ENCODE measurements around the gene SCAMP3. TPM values are rescaled to one million over a fixed set of nuclear protein-coding genes. Genes with fewer than 3 reads are reported as not detected.

The SCAMP3 gene
- total RNA-seq, 1 donor from 2014 or later = 19.2 TPM

DNA sequence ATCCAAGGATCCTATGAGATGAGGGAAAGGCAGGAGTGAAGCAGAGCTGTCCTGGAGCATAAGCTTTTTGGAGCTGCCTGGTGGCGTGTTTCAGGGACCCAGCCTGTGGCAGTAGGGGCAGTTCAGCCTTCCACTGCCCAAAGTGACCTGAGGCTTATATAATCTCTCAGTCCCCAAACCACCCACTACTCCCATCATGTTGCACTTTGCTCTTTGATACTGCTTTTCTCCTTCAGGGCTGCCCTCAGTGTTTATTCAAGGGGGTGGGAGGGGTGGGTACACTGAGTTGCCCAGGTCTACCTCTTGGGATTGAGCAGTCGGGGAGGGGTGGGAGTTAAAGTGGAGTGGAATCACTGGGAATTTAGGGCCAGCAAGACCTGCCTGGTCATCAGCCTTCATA, 24.4 kb upstream of the SCAMP3 start:
- FAIRE-seq (no peak), DNase-seq (ENCODE audit: low spot score in 2 of 2) (no peak)

DNA sequence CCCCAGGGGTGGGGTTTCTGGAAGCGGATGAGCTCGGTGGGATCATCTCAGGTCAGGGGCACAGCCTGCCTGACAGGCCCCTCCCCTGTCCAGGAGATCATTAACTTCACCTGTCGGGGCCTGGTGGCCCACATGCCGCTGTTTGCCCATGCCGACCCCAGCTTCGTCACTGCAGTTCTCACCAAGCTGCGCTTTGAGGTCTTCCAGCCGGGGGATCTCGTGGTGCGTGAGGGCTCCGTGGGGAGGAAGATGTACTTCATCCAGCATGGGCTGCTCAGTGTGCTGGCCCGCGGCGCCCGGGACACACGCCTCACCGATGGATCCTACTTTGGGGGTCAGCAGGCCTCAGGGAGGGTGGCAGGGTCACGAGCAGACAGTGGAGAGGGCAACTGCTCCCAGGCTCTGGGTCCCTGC, 23.5 kb upstream of the SCAMP3 start:
- FAIRE-seq (no peak), DNase-seq (ENCODE audit: low spot score in 2 of 2) (no peak)

DNA sequence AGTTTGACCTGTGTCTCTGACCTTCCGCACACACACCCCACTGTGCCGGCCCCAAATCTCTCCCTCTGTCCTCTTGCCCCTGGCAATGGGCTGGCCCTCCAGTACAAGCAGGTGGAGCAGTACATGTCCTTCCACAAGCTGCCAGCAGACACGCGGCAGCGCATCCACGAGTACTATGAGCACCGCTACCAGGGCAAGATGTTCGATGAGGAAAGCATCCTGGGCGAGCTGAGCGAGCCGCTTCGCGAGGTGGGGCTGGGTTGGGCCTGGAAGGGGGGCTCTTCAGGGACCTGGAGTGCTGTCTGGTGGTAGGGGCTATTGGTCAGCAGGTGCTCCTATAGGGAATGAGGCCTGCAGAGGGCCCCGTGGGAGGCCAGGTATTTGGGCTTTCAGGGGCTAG, 22.9 kb upstream of the SCAMP3 start:
- FAIRE-seq = no peak

DNA sequence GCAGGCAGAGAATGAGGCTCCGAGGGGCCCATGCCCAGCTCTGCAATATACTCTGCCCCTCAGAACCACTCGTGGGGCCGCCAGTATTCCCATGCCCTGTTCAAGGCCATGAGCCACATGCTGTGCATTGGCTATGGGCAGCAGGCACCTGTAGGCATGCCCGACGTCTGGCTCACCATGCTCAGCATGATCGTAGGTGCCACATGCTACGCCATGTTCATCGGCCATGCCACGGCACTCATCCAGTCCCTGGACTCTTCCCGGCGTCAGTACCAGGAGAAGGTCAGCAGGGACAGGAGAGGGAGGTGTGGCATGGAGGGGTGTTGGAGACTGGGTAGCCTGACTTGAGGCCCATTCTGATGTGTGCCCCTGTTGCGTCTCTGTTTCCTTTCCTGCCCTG, 22.3 kb upstream of the SCAMP3 start:
- no peak for FAIRE-seq
- DNase-seq (ENCODE audit: low spot score in 2 of 2) = no peak

More for the DNA sequence above, 22.9 kb upstream of the SCAMP3 start:
- DNase-seq (ENCODE audit: low spot score in 2 of 2) = no peak

DNA sequence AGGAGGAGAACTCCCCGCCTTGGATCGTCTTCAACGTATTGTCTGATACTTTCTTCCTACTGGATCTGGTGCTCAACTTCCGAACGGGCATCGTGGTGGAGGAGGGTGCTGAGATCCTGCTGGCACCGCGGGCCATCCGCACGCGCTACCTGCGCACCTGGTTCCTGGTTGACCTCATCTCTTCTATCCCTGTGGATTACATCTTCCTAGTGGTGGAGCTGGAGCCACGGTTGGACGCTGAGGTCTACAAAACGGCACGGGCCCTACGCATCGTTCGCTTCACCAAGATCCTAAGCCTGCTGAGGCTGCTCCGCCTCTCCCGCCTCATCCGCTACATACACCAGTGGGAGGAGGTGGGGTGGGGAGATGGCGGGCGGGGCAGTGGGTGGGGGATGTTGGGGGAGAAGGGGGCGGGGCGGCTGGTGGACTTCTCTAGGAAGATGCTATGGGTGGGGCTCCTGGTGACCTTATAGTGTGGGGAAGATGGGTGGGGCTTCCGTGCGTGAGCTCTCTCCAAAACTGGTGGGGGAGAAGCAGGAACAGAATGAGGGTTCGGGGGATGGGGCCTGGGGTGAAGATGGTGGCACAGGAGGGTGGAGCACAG, 20.4 kb upstream of the SCAMP3 start:
- DNase-seq (ENCODE audit: low spot score in 2 of 2) (no peak), FAIRE-seq (no peak)

DNA sequence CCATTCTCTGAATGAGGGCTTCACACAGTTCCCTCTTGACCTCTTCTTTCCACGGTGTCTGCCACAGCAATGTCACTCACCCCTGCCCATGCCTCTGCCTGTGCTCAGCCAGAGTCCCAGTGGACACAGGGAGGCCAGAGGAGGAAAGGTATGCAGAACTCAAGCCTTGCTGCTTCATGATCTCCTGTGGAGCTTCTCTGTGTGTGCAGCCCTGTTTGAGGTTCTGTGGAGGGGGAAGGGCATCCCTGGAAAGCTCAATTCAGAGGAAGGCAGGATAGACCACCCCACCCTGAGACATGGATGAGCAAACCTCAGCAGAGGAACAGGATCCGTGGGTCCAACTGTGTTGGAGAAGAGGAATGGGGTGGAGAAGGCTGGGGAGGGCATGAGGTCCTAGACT, 17.1 kb upstream of the SCAMP3 start:
- no peak for DNase-seq (ENCODE audit: low spot score in 2 of 2)
- FAIRE-seq = no peak

DNA sequence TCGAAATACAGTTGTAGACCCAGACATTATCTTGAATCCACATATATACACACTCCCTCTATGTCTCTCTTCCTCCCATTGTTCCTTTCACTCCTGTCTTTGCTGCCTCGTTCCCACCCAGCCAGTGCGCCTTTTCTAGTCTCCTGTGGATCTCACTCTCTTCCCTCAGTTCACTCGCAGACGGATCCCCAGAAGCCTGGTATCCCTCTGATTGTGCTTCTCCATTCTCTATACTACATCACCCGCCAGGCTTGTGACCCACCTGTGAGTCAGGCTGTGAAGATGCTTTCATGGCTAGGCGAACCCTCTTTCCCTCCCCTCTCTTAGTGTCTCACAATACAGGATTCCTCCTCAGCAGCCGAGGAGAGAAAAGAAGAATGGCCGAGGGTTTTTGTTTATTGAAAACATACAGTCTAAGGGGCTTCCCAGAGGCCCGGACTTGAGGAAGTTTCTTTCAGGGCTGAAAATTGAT, 16.6 kb upstream of the SCAMP3 start:
- no peak for FAIRE-seq
- DNase-seq (ENCODE audit: low spot score in 2 of 2) = no peak

DNA sequence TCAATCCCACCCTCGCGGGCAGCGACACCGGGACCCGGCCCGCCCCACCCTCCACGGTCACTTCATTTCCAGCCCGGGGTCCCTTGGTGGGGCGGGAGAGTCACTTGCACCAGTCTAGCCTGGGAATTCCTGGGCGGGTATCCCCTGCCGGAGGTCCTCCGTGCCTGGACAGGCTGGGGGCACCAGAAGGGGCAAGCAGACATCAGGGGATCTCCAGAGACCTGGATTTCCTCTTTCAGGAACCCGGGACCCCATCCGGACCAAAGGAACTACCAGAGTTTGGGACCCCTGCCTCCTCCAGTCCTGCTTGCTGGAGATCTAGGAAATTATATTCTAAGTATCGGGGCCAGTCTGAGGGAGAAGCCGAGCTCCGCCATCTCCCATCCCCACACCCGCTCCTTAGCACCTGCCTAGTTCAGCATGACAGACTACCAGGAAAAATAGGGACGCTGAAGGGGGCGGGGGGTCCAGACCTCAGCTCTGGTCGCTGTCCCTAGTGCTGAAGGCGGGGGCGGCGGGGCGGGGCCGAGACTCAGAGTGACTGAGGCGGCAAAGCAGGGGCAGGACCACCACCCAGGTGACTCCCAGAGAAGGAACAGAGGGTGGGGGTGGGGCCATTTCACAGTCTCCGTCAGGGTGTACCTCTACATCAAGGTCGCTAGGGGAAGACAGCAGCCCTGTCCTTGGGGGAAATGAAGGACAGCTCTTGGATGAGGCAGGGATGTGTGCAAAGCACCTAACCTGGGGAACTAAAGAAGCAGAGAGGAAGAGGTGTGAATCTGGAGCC, 15.9 kb upstream of the SCAMP3 start:
- DNase-seq (ENCODE audit: low spot score in 2 of 2) (peak in 1 of 2 donors; percentile 35), FAIRE-seq (no peak)

DNA sequence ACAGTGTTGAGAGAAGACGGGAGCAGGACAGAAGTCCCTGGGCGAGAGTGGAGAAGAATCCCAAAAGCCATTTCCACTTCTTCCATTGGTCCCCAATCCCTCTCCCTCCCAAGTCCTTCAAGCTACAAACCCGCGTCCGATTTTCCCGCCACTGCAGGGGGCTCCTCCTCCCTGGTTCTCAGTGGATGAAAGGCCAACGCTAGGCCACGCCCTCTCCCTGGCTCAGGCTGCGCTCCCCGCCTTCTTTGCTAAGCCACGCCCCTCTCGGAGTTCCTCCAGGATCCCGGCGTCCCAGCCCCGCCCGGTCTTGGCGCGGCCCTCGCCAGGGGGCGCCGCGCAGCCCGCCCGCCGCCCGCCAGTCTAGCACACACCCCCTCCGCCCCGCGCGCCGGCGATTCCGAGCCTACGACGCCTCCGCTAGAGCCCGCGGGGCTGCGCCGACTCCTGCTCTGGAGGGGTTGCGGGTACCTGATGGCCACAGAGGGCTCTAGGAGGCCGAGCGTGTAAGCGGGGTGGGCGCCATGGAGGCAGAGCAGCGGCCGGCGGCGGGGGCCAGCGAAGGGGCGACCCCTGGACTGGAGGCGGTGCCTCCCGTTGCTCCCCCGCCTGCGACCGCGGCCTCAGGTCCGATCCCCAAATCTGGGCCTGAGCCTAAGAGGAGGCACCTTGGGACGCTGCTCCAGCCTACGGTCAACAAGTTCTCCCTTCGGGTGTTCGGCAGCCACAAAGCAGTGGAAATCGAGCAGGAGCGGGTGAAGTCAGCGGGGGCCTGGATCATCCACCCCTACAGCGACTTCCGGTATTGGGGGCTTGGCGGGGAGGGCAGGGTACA, 15.1 kb upstream of the SCAMP3 start, which contains the start of gene HCN3:
Gene HCN3, plus strand, starts transcription at position 394 of the 832 bp plus-strand sequence. Its CDS starts 128 bp downstream, at position 522.
- FAIRE-seq (no peak), DNase-seq (ENCODE audit: low spot score in 2 of 2) (peak; percentile 98 to 100)

DNA sequence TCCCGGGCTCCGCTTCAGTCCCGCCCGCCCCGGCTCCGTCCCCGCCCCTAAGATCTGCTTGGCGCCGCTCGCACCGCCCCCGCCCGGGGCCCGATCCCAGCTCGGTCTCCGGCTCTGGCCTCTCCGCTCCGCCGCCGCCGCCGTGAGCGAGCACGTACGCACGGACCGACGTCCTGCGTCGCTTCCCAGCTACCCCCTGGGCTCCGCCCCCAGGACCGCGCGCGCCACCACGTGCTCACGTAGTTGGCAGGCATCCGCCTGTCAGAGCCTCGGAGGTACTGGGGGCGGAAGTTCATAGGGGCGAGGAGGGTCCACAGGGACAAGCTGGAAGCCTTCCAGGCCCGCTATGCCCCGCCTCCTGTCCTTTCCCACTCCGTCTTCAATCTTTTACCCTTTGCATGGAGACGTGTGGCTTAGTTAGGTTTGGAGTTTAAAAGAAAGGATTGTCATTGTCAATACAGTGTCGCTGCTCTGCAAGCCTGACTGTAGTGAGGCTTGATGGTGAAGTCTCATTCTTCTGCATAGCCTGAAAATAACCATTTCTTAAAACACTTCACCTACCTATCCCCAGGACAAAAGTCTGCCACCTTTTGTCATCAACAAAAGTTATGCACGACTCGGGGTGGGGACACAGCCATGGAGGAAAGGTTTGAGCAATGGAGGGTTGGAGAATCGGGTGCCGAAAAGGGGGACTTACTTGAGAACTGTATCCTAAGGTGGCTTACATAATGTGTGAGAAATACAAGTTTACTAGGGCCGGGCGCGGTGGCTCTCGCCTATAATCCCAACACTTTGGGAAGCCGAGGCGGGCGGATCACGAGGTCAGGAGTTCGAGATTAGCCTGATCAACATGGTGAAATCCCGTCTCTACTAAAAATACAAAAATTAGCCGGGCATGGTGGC, 11.4 kb upstream of the SCAMP3 start, which contains the start of gene CLK2:
Gene CLK2, minus strand, starts transcription at position 162 of the 903 bp plus-strand sequence. CDS start 2,527 bp downstream, outside the sequence.
- FAIRE-seq (no peak), DNase-seq (ENCODE audit: low spot score in 2 of 2) (peak; percentile 95 to 96)

DNA sequence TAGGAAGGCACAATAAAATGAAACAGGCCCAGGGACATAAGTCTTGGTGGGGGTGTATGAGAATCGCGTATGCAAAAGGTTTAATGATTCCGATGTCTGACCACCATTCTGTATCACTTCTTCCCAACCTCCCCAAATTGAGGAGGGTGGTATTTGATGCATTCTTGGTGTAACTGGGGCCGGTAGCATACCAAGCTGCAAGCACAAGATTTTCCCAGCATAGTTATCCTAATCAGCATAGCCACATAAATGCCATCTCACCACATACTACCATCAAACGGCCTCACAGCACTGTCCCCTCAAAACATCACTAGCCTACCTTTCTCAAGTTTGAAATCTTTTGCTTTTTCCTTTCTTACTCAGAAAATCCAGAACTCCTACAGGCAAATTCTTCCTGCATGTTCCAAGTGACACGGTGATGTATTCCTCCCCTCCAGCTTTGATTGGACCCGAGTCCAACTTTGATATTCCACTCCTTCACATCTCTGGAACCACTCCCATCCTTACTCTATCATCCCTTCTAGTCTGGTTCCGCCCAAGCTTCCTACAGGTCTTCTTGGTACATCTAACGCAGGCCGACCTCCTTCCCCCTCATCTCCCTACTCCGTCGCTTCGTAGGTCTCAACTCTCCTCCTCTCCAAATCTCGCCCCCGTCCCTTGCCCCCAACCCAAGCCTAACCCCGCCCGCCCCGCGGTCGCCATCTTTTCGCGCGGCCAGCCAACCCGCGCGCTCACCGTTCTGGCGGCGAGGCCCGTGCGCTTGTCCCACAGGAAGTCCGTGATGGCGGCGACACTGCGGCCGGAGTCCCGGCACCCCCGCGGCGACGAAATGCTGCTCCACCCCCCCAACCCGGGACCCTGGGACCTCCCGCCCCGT, 10.5 kb upstream of the SCAMP3 start:
- no peak for FAIRE-seq
- no peak for DNase-seq (ENCODE audit: low spot score in 2 of 2)

DNA sequence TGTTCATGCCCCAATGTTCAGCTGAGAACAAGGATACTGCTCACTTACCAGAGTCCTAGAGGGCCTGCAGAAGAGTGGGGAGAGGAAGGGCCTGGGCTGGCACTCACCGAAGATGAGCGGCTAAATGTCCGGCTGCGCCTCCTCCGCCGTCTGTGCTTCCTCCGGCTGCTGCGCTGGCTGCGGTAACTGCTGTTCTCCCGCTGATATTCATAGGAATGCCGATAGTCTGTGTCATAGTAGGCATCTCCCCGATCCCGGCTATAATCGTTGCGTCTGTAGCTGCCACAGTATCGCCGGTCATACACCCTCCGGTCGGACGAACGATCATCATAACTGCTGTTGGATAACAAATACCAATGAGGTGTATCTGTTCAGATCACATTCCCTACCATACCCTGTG, 7.2 kb upstream of the SCAMP3 start:
- no peak for FAIRE-seq
- DNase-seq (ENCODE audit: low spot score in 2 of 2) = no peak

DNA sequence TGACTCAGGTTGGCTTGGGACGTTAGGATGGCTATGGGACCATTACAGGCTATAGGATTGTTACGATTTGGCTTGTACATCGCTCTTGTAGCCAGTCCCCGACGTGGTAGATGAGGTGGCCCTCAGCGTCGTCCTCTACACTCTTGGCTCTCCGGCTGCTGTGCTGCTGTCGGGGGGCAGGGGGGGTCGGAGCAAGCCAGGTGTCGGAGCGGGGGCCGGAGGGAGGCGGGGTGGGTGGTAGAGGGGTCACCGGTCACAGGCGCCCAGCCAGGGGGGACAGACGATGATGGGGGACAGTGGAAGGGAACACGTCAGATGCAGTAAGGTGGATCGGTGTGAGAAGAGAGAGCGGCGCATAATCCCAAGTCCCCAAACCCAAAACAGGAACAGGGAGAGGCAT, 6.5 kb upstream of the SCAMP3 start:
- FAIRE-seq (no peak), DNase-seq (ENCODE audit: low spot score in 2 of 2) (no peak)

DNA sequence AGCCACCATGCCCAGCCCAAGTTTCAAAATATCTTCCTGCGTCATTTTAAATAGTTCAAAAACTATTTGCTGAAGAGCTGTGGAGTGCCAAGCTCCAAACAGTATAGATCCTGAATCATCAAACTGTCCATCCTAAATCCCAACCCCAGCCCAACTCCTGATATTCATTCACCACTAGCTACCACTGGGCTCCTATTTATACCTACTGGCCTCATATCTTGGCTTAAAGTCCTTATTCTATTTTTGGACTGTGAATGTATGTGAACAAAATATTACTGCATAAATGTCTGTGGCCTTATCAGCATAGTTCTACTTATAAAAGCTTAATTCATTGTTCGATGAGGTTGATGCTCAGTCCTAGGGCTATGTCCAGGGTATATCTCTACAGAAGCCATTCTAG, 5.2 kb upstream of the SCAMP3 start:
- FAIRE-seq = no peak
- no peak for DNase-seq (ENCODE audit: low spot score in 2 of 2)

DNA sequence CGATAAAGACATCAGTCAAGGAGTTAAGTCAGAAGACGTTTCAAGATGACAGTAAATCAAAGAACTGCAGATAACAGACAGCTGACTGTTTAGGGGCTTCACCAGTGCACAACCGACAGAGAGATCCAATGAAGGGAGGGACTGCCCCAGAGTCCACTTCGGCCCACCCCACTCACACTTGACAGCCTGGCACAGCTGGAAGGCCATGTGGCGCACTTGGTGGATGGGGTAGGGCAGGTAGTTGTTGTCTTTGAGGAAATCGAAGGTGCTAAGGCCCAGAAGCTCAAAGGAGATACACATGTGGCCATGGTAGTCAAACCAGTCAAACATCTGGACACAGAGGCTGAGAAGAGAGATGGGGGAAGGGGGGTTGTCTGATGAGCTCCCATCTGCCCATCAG, 4.4 kb upstream of the SCAMP3 start:
- FAIRE-seq (no peak), DNase-seq (ENCODE audit: low spot score in 2 of 2) (no peak)

DNA sequence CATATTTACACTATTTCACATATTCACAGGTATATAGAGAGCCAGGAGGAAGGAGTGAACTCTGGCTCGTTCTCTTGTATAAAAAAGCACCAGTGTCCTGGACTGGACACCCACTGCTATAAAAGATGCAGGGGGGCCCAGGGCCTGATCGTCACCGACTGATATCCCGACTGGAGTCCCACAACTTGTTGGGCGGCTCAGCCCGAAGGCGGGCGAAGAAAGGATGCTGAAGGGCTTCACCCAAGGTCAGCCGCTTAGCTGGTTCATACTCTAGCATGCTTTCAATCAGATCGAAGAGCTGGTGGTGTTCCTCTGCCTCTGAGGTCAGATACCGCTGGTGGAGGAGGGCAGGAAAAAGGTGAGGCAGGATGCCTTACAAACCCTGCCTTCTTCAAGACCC, 907 bp upstream of the SCAMP3 start:
- no peak for FAIRE-seq
- no peak for DNase-seq (ENCODE audit: low spot score in 2 of 2)

DNA sequence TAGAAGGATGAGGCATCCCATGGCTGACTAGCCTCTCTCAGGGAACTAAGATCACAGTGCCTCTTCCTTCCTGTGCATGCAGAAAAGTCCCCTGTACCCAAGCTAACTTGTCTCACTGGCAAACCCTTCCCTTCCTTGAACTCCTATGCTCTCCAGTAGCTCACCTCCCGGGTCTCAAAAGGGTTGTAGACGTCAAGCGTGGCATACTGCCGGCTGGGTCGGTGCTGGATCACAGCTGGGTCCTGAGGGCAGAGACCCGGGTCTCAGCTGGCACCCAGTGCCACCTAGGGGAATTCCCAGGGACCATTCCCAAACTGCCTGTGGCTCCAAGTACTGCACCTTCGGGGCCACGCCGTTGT, 688 bp downstream of the SCAMP3 start:
- FAIRE-seq = no peak

DNA sequence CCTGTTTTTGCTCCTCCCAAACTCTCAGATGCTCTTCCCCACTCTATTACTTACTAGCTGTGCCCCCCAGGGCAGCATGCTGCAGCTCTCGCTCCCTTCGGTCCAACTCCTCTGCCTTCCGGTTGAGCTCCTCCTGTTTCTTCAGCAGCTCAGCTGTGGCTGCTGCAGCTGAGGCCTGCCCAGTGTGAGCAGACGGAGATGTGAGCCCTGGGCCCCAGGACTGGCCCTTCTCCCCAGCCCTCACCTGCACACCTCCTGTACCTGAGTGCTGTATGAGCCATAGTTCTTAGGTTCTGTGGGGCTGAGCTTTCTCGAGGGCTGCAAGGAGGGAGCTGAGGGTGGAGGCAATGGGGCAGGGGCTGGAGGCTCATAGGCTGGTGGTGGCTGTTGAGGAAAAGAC, 1.9 kb downstream of the SCAMP3 start:
- DNase-seq (ENCODE audit: low spot score in 2 of 2) = no peak
- FAIRE-seq = no peak

More for the DNA sequence above, 688 bp downstream of the SCAMP3 start:
- no peak for DNase-seq (ENCODE audit: low spot score in 2 of 2)

All from frontal cortex (tissue), 4 donors.